Transverse colon (tissue), 3 donors: ENCODE results near the gene ACSM5.

Experiments used
- CTCF ChIP-seq, 5 experiments: fragments of 200-600 bp in 3 of 5; fragments of 450-650 bp in 2 of 5; sonication (generic) in 3 of 5; IDR thresholded peaks; 1 replicate in 2 of 5; 2 replicates in 3 of 5; pipeline ENCODE4 v1.5.1; 2016 to 2017; ENCODE audit warnings: antibody characterized with exemption in 5 of 5, inconsistent platforms in 3 of 5, mild to moderate bottlenecking in 2 of 5, moderate library complexity in 1 of 5
- EP300 ChIP-seq: sonication (generic); formaldehyde crosslinking; IDR thresholded peaks from one replicate; pipeline ENCODE4 v1.6.1; 2017; ENCODE audit warnings: antibody characterized with exemption, low read depth
- POLR2A ChIP-seq: fragments of 450-650 bp; IDR thresholded peaks from one replicate; pipeline ENCODE4 v1.6.1; 2016; ENCODE audit warnings: antibody characterized with exemption, mild to moderate bottlenecking, moderate library complexity

- TF ChIP-seq CTCF (IDR thresholded peaks at IDR 0.05) (no peak), POLR2A (no peak), EP300 (no peak)
Observed at GRCh38 chr16:20391045-20391444, 18.3 kb upstream of the ACSM5 start.
